ENCODE results near the gene PODXL.
A peak's percentile ranks its signal among the peaks of the same experiment; 100 is the strongest.
"Not testable (repeated sequence)": the region's sequence is repeated elsewhere in the genome, so short reads cannot be mapped to it uniquely, and the experiment has no call there.

PODXL gene

DNA sequence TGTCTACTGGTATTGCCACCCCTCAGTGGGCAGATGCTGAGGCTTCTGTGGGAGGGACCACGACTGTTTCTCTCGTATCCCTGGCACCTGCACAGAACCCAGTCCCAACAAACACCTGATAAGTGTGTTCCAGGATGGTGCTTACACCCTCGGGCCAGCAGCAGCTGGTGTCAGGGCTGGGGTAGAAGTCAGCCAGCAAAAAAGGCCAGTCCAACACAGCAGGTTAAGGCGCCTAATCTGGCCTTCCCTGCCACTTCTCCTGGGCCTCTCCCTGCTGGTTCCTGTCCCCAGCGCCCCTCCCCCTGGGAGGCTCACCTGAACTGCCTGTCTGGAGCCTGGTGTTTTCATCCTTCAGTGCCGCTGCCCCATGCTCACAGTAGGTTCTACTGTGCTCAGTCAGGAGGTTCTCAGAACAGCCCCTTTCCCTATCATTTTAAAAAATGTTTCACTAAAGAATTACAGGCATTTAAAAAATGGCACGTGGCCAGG is 20.0 kb downstream of the PODXL start:
- no peak for DNase-seq

DNA sequence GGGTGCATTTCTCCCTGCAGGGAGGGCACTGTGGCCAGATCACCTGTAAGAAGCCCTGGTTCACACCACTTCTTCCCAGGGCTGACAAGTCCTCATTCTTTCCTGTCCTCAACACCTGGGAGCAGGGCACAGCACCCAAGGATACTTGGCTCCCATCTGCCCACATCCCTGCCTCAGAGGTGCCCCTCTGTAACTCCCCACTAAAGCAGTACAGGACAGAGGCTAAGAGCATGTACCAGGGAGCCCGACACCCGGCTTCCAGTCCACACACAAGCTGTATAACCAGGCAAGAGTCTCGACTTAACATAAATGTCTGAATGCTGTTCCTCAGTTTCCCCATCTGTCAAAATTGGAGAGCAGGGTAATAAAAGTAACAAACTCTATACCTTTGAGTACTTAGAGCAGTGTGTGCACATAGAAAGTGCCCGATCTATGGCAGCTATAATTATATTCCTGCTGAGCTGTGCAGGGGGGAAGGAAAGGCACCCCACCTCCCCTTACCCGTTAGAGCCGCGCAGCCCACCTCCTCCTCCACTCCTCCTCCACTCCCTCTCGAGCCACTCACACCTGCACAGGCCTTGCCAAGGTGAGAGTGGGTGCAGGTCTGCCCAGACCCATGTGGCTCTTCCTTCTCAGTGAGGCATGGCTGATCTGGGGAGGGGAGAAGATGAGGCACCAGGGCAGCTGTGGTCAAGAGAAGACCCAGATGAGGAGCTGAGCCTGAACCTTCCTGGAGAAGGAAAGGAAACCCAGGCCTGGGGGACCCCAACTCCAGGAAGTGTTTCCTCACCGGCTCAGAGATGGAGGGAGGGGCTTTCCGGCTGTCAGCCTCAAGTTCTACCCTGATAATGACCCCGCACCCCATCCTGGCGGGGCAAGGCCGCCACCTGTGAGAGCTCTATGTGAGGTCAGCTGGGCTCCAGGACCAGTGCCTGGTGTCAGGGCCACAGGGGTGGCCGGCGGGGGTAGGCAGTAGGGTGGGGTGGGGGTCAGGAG is 22.6 kb downstream of the PODXL start:
- DNase-seq, result no peak

DNA sequence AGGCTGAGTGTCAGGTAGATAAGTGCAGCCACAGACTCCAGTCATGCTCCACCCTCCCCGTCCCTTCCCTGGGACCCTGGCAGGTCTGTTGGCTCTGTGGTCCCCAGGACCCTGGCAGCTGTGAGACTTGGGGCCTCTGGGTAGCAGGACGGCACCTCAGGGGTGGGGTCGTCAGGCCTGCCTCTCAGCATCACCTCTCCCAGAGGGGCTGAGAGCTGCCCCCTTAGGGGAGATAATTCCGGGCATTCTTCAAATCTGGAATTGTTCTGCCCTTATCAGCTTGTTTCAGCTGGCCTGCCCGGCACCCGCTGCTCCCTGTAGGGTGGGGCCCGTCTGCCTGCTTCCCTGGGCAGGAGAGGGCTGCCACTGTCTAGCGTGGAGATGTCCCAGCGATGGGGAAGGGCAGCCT is 23.3 kb downstream of the PODXL start:
- DNase-seq, result no peak

DNA sequence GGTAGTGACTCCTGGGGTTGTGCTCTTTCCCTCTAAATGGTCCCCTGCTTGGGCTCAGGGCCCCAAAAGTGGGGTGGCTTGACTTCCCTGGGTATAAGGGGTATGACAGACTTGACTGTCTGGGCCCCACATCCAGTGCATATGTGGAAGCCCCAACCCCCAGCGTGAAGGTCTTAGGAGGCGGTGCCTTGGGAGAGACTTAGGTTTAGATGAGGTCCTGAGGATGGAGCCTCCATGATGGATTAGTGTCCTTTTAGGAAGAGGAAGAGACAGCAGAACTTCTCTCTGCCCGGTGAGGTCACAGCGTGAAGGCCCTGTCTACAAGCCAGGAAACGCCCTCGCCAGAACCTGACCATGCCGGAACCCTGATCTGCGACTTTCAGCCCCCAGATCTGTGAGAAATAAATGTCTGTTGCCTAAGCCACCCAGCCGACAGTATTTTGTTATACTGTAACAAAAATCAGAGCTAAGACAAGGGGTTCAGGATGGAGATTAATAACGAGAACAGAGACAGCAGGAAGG is 23.8 kb downstream of the PODXL start:
- no peak for DNase-seq

DNA sequence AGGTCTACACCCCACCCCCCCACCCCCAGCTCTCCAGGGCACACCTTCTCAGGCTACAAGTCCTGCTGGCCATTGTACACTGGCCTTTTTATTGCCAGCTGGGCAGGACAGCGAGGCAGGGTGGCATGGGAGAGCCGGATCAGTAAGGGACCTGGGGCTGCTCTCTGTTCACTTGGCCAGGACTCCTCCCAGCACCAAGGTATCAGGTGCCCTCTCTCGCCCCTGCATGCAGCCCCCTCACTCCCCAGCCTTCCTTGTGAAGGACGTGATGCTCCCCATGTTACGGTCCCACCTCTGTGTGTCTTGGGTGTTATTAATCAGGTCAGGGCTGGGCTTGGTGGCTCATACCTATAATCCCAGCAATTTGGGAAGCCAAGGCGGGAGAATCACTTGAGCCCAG is 26.3 kb downstream of the PODXL start:
- DNase-seq, result no peak

DNA sequence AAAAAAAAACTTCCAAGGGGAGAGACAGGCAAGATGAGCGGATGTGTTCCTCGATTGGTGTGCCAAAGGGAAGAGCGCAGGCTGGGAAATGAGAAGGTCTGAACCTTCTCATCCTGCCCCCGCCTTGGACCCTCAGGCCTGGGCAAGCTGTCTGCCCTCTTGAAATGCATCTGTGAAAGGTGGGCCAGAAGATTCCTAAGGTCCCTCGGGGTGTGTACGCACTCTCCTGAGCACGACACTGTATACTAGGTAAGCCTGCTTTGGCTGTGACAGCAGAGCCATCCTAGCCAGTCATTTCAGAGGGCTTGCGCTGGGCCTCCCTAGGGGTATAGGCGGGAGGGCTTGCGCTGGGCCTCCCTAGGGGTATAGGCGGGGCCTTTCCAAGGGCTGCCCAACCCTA is 26.8 kb downstream of the PODXL start:
- DNase-seq, result no peak

DNA sequence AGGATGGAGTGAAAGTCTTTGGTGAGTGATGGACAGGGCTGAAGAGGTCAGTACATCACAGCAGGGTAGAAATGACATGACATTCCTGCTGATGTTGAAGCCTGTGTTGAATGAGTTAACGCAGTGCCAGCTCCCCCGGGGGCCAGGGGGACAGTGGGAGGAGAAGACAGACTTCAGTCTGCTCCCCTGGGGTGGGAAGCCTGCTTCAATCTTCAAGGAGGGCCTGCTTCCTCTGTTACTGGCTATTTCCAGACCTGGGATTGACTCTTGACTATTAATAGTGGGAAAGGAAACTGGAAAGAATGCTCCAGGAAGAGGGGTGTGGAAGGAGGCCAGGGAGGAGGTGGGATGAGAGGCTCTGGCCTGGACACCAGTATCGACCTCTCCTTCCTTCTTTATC is 27.2 kb downstream of the PODXL start:
- no peak for DNase-seq

DNA sequence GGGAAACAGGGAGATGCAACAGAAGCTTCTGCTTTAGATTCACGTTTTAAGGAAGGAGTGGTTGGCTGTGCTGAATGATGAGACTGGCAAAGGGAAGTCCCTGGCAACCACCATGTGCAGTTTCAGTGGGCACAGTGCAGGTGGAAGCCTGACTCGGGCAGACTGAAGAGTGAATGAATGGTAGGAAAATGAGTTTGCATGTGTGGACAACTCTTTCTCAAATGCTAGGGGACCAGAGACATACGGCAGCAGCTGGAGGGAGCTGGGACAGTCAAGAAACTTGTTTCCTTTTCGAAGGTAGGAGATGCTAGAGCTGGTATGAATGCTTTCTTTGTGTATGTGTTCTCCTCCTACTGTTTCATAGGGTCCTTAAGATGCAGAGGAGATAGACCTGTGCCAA is 29.0 kb downstream of the PODXL start:
- DNase-seq, result no peak

DNA sequence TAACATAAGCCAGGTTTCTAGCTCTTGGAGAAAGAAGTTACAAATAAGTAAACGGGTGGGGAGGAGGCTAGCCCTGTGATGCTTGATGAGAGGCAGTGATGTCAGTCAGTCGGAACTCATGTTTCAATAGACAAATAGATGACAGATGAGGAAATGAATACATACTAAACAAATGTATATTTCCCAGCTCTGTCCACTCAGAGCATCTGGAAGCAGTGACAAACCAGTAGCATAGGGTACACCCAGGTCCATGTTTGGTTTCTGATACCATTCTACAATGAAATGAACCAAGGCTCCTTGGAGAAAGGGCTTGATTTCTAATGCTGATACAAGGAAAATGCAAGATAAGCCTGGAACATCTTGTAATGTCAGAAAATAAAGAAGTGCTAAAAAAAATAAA is 30.6 kb downstream of the PODXL start:
- DNase-seq, result no peak

DNA sequence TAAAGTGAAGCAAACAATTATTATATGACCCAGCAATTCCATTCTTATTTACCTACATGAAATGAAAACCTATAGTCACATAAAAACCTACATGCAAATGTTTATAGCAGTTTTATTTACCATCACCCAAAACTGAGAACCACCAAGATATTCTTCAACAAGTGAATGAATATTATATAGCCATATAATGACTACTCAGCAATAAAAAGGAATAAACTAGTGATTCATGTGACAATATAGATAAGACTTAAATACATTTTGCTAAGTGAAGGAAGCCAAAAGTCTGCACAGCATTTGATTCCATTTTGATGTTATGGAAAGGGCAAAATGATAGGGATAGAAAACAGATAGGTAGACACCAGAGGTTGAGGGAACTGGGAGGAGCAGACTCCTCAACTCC is 31.7 kb downstream of the PODXL start:
- DNase-seq, result no peak

DNA sequence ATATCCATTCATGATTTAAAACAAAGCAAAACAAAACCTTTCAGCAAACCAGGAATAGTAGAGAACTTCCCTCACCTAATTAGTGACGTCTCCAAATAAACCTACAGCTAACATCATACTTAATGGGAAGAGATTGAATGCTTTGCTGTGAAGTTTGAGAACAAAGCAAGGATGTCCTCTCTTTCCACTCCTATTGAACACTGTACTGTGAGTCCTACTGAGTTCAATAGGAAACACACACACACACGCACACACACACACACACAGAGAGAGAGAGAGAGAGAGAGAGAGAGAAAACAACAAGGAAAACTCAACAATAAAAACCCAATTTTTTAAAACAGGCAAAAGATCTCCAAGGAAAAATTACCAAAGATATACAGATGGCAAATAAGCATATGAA is 32.3 kb downstream of the PODXL start:
- no peak for DNase-seq

DNA sequence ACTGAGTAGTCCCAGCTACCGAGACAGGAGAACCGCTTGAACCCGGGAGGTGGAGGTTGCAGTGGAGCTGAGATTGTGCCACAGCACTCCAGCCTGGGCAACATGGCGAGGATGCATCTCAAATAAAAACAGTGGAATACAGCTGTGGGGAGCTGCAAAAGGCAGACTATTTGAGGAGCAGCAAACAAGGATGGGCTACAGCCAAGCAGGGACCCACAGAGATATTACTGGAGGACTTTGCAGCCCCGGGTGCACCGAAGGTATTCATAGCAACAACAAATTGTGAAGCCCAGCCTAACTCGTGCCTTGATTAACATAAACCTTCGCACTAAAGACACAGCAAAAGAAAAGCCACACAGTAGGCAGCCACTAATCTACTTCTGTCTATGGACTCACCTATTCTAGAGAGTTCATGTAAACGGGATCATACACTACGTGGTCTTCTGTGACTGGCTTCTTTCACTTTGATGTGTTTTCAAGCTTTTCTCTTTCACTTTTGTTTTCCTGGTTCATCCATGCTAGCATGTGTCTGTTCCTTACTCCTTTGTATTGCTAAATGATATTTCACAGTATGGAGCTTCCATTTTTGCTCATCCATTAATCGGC is 34.0 kb downstream of the PODXL start:
- DNase-seq, result no peak

DNA sequence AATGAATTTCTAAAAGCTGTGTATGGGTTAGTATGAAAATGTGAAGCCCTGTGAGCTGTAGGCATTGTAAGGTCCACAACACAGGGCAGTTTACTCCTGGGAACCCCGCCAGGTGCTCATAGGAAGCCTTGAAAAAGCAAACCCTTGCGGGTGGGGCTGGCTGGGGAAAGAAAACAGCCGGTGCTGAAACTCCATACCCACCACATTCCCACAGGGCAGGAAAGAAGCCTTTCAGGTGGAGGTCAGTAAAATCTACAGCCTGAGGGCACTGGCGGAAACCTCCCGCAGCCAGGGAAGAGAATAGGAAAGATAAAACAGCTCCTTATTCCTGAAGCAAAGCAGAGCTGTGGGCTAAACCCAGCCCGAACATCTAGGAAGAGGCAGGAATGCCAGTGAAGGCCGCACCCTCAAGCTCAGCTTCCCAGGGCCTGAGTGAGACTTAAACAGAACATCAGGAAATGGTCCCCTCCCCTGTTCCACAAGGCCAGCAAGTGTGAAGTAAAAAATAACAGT is 34.7 kb downstream of the PODXL start:
- no peak for DNase-seq

DNA sequence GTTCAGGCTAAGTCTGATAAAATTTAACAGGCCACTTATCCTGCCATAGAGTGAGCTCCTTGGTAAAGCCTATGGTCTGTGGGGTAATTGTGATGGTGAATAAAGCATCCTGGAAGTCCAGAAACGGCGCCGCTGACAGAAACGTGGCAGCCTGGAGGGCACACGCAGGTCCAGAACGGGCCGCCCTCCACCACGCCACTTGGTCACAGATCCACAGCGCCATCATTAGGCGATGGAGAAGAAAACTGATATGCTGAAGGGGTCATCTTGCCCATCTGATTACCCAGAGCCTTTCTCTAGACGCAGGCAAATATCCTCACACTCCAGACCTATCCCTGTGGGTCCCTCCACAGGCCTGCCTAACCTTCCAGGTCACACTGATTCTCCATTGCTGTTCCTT is 37.8 kb downstream of the PODXL start:
- DNase-seq, result no peak

DNA sequence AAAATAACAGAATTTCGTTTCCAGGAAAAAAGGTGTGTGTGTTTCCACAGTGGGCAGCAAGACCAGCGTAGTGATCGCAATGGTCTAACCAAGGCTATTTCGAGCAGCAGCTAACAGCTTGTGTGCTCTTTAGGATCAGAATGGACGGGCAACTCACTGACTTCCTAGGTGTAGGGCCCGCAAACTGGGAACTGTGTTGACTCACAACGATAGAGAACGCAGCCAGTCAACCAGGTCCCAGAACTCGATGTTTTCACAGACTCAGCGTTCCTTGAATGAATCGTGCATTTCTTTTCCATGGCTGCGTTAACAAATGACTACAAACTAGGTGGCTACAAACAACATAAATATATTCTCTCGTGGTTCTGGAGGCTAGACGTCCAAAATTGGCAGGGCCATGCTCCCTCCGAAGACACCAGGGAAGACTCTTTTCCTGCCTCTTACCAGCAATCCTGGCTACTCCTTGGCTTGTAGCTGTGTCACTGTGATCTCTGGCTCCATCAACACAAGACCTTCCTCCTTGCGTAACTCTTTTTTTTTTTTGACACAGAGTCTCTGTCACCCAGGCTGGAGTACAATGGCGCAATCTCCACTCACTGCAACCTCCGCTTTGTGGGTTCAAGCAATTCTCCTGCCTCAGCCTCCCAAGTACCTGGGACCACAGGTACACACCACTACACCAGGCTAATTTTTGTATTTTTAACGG is 39.1 kb downstream of the PODXL start:
- DNase-seq, result no peak

DNA sequence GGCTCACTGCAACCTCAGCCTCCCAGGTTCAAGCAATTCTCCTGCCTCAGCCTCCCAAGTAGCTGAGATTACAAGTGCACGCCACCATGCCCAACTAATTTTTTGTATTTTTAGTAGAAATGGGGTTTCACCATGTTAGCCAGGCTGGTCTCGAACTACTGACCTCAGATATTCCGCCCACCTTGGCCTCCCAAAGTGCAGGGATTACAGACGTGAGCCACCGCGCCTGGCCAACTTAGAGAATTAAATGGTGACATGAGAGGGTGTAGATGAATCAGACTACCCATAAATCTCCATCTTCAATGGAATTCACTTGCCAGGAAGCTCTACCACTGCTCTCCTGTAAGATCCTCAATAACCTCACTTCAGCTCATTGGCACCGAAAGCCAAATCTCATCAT is 41.0 kb downstream of the PODXL start:
- not testable (repeated sequence) for DNase-seq

DNA sequence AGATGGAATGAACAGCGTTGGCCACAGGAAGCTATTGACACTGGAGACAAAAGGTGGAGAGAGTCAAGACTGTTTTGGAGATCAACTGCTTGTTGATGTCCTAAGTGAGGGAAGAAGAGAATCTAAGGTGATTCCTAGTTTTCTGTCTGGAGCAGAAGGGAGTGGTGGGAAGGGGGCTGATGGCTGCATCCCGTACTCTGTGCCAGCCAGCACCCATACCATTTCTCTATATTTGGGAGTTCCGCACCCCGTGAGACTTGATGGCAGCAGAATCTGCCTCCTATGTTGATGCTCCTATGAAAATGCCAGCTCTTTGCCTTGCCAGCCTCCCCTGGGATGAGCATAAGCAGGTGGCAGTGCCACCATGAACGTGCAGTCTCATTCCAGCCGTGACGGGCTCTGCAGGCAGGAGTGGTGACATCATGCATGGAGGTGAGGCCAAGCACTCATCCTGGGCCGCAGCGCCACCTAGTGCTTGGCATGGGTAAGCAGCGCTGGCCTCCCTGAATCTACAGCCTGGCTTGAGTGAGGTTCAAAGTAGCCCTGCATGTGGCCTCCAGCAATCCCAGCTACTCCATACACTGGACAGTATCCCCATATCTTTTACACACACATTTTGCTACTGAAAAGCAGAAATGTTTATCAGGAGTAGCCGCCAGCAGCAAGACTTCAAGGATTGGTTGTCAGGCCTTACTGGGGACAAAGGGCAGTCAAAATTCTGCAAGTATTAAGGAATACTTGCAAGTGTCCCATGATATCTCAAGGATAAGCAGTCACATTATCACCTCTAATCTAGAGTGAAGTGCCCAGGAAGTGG is 43.0 kb downstream of the PODXL start:
- DNase-seq, result peak; percentile 48

DNA sequence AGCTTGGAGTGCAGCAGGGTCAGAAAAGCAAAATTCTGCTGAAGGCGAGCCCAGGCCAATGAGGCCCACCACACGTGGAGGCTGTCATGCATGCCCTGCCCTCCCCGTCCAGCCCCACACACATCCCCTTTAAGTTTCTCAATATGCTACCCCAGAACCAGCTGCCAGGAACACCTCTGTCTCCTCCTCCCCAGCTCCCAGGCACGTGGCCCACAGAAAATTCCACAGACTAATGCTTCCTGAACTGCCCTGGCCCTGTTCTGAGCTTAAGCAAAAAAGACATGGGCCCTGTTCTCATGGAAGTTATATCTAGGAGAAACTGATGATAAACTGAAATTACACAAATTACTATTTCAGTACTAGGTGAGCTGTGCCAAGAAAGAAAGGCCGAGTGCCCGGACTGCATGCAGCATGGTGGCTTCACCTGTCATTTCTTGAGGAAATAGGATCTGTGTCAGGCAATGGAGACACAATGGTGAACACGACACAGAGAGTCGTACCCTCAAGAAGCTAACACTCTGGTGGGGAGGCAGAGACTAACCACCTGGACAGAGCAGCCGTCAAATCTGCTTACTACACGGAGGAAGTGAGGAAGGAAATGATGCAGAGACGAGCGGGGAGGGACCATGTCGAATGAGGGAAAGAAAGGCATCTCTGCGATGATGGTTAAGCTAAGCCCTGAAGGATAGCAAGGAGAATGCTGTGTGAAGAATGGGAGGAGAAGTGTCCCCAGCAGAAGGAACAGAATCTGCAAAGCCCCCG is 44.5 kb downstream of the PODXL start:
- DNase-seq, result no peak

DNA sequence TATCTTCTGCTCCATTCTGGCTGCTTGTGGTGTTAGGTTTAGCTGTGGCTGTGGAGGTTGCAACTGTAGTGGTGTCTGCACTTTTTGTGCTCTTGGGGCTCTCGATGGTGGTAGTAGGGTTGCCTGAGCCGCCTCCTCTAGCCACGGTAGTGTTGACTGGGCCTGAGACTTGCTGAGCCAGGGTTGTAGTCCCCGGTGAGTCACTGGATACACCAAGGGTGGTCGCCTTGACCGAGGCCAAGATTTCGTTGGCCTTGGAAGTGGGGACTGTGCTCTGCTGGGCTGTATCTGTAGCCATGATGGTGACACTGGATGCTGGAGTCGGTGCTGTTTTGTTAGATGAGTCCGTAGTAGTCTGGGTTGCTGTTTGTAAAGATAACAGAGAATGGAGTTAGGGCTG is 45.4 kb downstream of the PODXL start:
- DNase-seq, result no peak

DNA sequence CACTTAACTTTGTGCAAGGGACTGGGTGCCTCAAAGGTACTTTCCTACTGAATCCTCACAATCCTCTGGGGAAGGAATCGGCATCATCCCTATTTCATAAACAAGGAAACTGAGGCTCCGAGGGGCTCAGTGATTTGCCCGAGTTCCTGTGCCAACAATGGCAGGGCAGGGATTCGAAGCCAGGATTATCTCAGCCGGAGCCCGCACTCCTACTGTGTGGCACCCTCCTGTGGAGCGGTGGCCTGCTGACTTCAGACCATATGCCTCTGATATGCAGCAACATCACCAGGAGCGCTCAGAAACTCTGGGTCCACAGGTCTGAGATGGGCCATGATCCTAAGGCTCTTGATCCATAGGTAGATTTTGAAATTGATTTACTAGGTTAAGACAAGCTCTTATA is 46.6 kb downstream of the PODXL start:
- no peak for DNase-seq

DNA sequence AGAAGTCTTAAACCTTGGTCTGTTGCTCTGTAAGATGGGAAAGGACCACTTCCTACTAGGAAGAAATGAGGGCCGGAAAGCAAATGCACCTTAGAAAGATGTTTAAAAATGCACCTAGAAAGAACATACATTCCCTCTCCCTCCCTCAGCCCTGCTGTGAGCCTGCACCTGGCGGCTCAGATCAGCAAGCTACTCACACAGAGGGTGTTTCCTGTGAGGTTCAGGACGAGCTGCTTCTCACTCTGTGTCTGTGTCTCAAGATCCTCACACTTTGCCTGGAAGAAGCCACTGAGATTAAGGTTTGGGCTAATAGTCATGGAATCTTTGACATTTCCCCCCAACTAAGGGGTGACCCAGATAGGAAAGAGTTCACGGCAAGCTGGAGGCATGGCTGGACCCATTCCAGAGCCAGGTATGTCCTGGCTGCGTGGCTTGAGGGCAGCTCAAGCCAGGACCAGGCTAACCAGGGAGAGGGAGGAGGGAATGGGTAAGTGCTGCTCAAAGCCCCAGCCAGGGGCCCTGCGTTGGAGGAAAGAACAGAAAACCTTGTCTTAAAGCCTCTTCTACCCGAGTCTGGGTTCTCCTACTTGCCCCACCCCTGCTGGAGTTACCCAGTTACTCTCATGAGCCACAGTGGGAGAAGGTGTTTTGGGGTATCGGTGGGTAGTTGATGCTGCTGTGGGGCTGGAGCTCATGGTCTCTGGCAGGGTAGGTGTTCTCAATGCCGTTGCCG is 47.5 kb downstream of the PODXL start:
- no peak for DNase-seq
